ENCODE data around the gene CENPO. TPM values are rescaled to one million over a fixed set of nuclear protein-coding genes. Genes with fewer than 3 reads are reported as not detected.

Gene CENPO
- total and polyA plus RNA-seq, 2 donors (not counting 3 experiments of a cell fraction or from before 2014, with no cell fraction given), result 26.8 to 45.3 TPM

DNA sequence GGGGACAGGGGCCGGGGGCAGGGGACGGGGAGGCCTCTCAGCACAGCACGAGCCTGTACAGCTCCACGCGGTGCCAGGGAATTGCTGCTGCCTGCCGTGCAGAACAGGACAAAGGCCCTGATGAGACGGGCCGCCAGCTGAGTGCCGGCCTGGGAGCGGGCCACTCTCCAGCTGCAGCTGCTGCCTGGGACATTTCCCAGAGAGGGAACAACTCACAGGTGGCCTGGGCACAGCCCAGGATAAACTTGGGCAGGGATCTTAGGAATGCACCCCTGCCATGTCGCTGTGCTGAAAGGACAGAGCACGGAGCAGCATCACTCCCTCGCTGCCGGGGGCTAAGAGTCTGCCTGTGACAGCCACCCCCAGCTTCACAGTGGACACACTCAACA, 38.8 kb downstream of the CENPO start:
- H4K20me1 ChIP-seq (replicated peaks; ENCODE audit: control insufficient read depth, extremely low read depth, insufficient read depth, low read length), result no peaks in the 10 kb centered on the region
- dilution Hi-C loops (cut with MboI; ENCODE audit: extremely low pct_ligation_motif_present, low sequenced_read_pairs) (no loop called here), intact Hi-C loops (cut with micrococcal nuclease) (no loop called here)
- DNase-seq (ENCODE audit: low read depth, low spot score), result no peak
- no peak overlapping the region for H3K4me3 ChIP-seq (replicated peaks in 1 of 3; ENCODE audit: insufficient read depth in 1 of 3, low read depth in 1 of 3, low read length in 3 of 3)
- no peaks in the 10 kb centered on the region for H3K79me2 ChIP-seq (ENCODE audit: control insufficient read depth, insufficient read depth, low read length)
- FAIRE-seq, result no peak
- no peak overlapping the region for H3K4me2 ChIP-seq (ENCODE audit: insufficient read depth, low read length)
- no peak for TF ChIP-seq EZH2 (IDR thresholded peaks at IDR 0.05; ENCODE audit: borderline replicate concordance, low read depth, low read length, severe bottlenecking)
- no peak for TF ChIP-seq JUN (IDR thresholded peaks at IDR 0.05; ENCODE audit: borderline replicate concordance, insufficient read depth, insufficient read length, low read depth)
- no peak for TF ChIP-seq POLR2A (IDR thresholded peaks at IDR 0.05; ENCODE audit: low read depth, low read length)
- TF ChIP-seq FOS (IDR thresholded peaks at IDR 0.05; ENCODE audit: borderline replicate concordance, insufficient read depth, low read length), result no peak
- TF ChIP-seq, protein P1, sequence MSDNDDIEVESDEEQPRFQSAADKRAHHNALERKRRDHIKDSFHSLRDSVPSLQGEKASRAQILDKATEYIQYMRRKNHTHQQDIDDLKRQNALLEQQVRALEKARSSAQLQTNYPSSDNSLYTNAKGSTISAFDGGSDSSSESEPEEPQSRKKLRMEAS (IDR thresholded peaks at IDR 0.05; ENCODE audit: insufficient read depth, insufficient read length), result no peak
- TF ChIP-seq POLR2AphosphoS5 (IDR thresholded peaks at IDR 0.05; ENCODE audit: insufficient read depth, low read depth, low read length), result no peak
- TF ChIP-seq, protein P2, sequence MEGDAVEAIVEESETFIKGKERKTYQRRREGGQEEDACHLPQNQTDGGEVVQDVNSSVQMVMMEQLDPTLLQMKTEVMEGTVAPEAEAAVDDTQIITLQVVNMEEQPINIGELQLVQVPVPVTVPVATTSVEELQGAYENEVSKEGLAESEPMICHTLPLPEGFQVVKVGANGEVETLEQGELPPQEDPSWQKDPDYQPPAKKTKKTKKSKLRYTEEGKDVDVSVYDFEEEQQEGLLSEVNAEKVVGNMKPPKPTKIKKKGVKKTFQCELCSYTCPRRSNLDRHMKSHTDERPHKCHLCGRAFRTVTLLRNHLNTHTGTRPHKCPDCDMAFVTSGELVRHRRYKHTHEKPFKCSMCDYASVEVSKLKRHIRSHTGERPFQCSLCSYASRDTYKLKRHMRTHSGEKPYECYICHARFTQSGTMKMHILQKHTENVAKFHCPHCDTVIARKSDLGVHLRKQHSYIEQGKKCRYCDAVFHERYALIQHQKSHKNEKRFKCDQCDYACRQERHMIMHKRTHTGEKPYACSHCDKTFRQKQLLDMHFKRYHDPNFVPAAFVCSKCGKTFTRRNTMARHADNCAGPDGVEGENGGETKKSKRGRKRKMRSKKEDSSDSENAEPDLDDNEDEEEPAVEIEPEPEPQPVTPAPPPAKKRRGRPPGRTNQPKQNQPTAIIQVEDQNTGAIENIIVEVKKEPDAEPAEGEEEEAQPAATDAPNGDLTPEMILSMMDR (IDR thresholded peaks at IDR 0.05; ENCODE audit: extremely low read depth in 1 of 2, insufficient read depth in 1 of 2, low read depth in 1 of 2, low read length in 2 of 2), result no peak
- TF ChIP-seq GATA2 (IDR thresholded peaks at IDR 0.05; ENCODE audit: insufficient read depth, insufficient read length, low read depth, low read length), result no peak
- no peak for TF ChIP-seq MYC (IDR thresholded peaks at IDR 0.05; ENCODE audit: low read depth, low read length)
- H3K9me1 ChIP-seq (replicated peaks; ENCODE audit: control insufficient read depth, extremely low read depth, insufficient read depth, low read length), result no peaks in the 10 kb centered on the region
- H3K9ac ChIP-seq (replicated peaks; ENCODE audit: extremely low read depth, insufficient read depth, low read length), result no peak overlapping the region
- H3K27me3 ChIP-seq (ENCODE audit: control insufficient read depth in 2 of 2, insufficient read depth in 2 of 2, low read length in 2 of 2), result no peaks in the 10 kb centered on the region
- no TSS peak for BruUV-seq (replicated peaks)
- H3K4me1 ChIP-seq (ENCODE audit: control insufficient read depth, extremely low read depth, insufficient read depth, low read length), result peaks cover 4% of the 10 kb centered on the region
- H3K9me3 ChIP-seq (replicated peaks; ENCODE audit: control insufficient read depth, insufficient read depth, low read length), result no peaks in the 10 kb centered on the region
- peaks cover 0 to 5% of the 10 kb centered on the region in 2 experiments for H3K36me3 ChIP-seq (ENCODE audit: control insufficient read depth in 2 of 2, extremely low read depth in 1 of 2, insufficient read depth in 2 of 2, low read length in 2 of 2)
- POLR2A ChIA-PET, result no interaction called here
- CTCF ChIA-PET, result interaction anchor here (1.5 to 3.1 kb wide), 2 partner anchors 219 to 297 kb away, joined by 5 to 32 read pairs; no protein-coding TSS in a partner anchor
- no peak overlapping the region for H3K27ac ChIP-seq (ENCODE audit: insufficient read depth, low read depth, low read length)
- H2AFZ ChIP-seq (ENCODE audit: low read depth, low read length), result no peak overlapping the region

Measured in endothelial cell of umbilical vein (primary cell).